Brain microvascular endothelial cell (primary cell): ENCODE results near the gene NDUFAF8.

ENCODE experiments used
- DNase-seq: peaks from one replicate; pipeline ENCODE4 v3.0.0-alpha.2; 2020
- H3K27ac ChIP-seq: fragments of 250-450 bp; sonication (Bioruptor Pico); 2 replicates; pipeline ENCODE4 v1.5.1; 2020; ENCODE audit warnings: mild to moderate bottlenecking, moderate library complexity
- H3K27me3 ChIP-seq: fragments of 250-450 bp; sonication (Bioruptor Pico); replicated peaks from 2 replicates; pipeline ENCODE4 v1.5.1; 2020; ENCODE audit warnings: mild to moderate bottlenecking
- H3K36me3 ChIP-seq: fragments of 250-450 bp; sonication (Bioruptor Pico); replicated peaks from 2 replicates; pipeline ENCODE4 v1.5.1; 2020; ENCODE audit warnings: mild to moderate bottlenecking
- H3K4me3 ChIP-seq: 2 replicates; pipeline ENCODE4 v1.5.1; 2011; ENCODE audit warnings: low read depth, mild to moderate bottlenecking, control low read depth, low read length, moderate library complexity
- CTCF ChIP-seq: IDR thresholded peaks from 2 replicates; pipeline ENCODE4 v1.5.1; 2011; ENCODE audit warnings: low read depth, mild to moderate bottlenecking, moderate library complexity, low read length, control low read depth, inconsistent platforms; ENCODE audit errors: missing control alignments
- in situ Hi-C: cut with HindIII; loops from 2 replicates; pipeline ENCODE4 v1.10.0; 2017; ENCODE audit warnings: low sequenced_read_pairs, low pct_ligation_motif_present

NDUFAF8 gene

GRCh38 chr17:81282141-81282540 is 43.0 kb downstream of the NDUFAF8 start:
- Histone ChIP-seq H3K4me3 (no peak overlapping the region), H3K36me3 (peaks cover 22% of the 10 kb centered on the region), H3K27ac (no peak overlapping the region), H3K27me3 (no peaks in the 10 kb centered on the region)
- TF ChIP-seq CTCF: no peak
- in situ Hi-C loops: no loop called here
- no peak for DNase-seq

- TF ChIP-seq CTCF: no peak
- in situ Hi-C loops: no loop called here
- Histone ChIP-seq H3K4me3 (no peak overlapping the region), H3K36me3 (peaks cover 22% of the 10 kb centered on the region), H3K27ac (no peak overlapping the region), H3K27me3 (no peaks in the 10 kb centered on the region)
- no peak for DNase-seq
Observed at GRCh38 chr17:81282876-81283275, 43.8 kb downstream of the NDUFAF8 start.

- TF ChIP-seq CTCF: peak; percentile 29
- Histone ChIP-seq H3K36me3 (peaks cover 8% of the 10 kb centered on the region), H3K4me3 (peak overlapping the region; percentile 44), H3K27ac (peak overlapping the region; percentile 55), H3K27me3 (no peaks in the 10 kb centered on the region)
- in situ Hi-C loops: no loop called here
- peak; percentile 27 for DNase-seq
Observed at GRCh38 chr17:81285179-81285878, 46.2 kb downstream of the NDUFAF8 start.

GRCh38 chr17:81285894-81286293 is 46.8 kb downstream of the NDUFAF8 start:
- in situ Hi-C loops: no loop called here
- H3K27ac ChIP-seq: peak overlapping the region; percentile 55
- H3K36me3 ChIP-seq: peaks cover 9% of the 10 kb centered on the region
- H3K4me3 ChIP-seq: no peak overlapping the region
- no peak for TF ChIP-seq CTCF
- no peak for DNase-seq
- H3K27me3 ChIP-seq: no peaks in the 10 kb centered on the region

- in situ Hi-C loops: no loop called here
- TF ChIP-seq CTCF: no peak
- H3K27ac ChIP-seq: no peak overlapping the region
Observed at GRCh38 chr17:81286491-81287145, 47.5 kb downstream of the NDUFAF8 start.

GRCh38 chr17:81287152-81287551 is 48.0 kb downstream of the NDUFAF8 start:
- no peak for DNase-seq
- no peak for TF ChIP-seq CTCF
- Histone ChIP-seq H3K27me3 (no peaks in the 10 kb centered on the region), H3K27ac (no peak overlapping the region), H3K4me3 (no peak overlapping the region), H3K36me3 (peaks cover 5% of the 10 kb centered on the region)
- in situ Hi-C loops: no loop called here

More at GRCh38 chr17:81286491-81287145, 47.5 kb downstream of the NDUFAF8 start:
- H3K36me3 ChIP-seq: peaks cover 5% of the 10 kb centered on the region
- no peaks in the 10 kb centered on the region for H3K27me3 ChIP-seq
- no peak overlapping the region for H3K4me3 ChIP-seq
- DNase-seq: no peak
